NCI-H345 treated with DMSO at 0.1 percent for 48 hours (cell line): Measurements from ENCODE around the gene ETS1.

Experiments used
- DNase-seq: peaks from one replicate; lab custom pipeline; 2025; ENCODE audit not compliant: unreplicated experiment; lab: John Stamatoyannopoulos, UW

ETS1 gene

DNA sequence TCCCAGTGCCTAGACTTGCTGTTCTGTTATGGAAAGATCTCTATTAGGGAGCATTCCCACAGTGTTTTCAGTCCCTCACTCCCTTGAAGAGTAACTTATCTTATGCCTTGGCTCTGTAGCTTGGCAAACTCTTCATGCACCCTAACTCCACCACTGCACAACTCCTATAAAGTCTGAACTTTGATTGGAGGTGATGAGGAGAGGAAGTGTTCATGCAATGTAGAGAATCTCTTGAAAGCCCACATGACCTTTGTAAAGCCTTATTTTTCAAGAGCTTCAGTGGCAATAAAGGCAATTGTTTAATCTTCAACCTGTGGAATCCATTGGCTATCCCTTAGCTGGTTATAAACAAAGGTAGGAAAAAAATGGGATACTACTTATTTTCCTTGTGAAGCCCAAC, 176.2 kb downstream of the ETS1 start:
- no peak for DNase-seq

DNA sequence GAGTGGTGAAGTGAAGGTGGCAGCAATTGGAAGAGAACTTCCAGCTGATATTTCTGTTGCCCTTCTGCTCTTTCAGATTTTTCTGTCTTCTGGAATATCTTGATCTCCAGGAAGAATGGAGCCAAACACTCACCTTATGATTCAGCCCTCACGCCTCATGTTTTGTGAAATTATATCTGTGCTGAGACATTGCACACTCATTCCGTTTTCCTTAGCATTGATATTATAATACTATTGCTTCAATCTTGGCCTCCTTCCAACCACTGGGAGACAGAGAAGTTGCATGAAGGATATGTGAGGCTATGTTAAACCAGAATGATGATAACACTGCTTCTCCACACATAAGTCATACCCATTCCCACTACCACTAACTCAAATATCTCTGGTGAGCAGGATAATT, 177.9 kb downstream of the ETS1 start:
- DNase-seq = no peak
